HG03571 (cell line): ENCODE data around the gene HBS1L.

Experiments
- ATAC-seq: cut with Tn5 transposase; IDR thresholded peaks from one replicate; pipeline ENCODE4 v1.9.1; 2021; ENCODE audit not compliant: unreplicated experiment

HBS1L gene

GRCh38 chr6:135037541-135037940 lies 17.1 kb downstream of the HBS1L start:
- ATAC-seq = no peak

DNA sequence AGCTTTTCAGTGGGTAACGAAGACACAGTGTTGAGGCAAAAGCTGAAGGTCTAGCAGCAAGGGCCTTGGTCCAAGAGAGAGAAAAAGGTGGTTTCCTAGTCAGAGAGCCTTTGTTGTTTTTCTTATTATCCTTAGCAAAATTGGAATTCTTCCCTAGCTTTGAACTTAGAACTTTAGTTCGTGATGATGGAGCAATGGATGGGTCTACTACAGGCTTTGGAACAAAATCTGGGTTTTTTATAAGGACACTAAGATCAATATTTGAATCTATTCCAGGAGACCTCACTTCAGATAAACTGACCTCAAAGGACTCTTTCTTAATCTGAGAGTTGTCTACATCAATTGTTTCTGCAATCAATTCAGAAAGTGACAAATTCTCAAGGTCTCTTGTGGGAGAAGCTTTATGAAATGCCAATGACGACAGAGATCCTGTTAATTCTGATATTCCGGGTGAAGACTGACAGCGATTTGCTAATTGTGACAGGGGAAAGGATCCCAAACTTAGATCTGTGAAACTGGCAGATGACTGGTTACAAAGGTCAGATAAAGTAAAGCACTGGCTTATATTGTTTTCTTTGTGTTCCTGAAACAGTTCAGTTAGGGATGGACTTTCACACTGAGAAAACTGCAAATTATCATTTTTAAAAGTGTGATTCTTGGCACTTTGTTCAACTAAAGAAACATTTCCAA lies 17.7 kb downstream of the HBS1L start:
- no peak for ATAC-seq

GRCh38 chr6:135033238-135033637 lies 21.4 kb downstream of the HBS1L start:
- no peak for ATAC-seq

DNA sequence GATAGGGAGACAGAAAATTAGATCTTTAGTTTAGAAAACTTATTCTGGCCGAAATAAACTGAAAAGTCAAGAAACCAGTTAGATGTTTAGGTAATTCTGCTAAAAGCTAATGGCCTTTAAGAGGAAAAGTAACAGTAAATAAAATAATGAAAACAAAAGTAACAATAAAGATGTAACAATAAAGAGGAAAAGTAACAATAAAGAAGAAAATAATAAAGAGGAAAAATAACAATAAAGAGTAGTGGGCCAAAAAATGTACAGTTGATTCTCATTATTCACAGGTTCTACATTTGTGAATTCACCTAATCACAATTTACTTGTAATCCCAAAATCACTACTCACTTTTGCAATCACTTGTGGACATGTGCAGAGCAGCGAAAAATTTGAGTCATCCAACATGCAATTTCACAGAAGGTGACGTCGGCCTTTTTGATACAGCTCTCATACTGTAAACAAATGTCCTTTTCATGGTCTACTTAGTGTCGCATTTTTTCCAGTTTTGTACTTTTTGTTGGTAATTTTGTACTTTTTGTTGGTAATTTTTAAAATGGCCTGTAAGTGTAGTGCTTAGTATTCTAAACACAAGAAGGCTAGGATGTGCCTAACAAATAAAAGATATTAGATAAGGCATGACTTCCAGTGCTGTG lies 24.0 kb downstream of the HBS1L start:
- no peak for ATAC-seq

- peak; percentile 90 for ATAC-seq
Observed at GRCh38 chr6:135030056-135030473, 24.6 kb downstream of the HBS1L start.

DNA sequence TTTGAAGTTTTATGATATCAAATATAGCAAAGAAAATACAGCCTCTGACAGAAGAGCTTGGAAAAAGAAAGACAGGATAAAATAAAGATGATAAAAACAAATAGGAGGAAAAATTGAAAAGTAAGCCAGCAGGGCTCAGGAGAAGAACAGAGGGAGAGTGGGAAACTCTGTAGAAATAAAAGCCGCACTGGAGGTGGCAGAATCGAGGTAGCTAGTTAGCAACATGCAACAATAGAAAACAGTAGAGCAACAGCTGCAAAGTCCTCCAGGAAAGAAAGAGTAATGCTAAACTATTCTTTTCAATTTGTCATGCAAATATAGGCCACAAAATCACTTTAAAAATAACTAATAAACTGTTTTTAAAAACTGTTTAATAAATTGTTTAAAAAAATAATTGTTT lies 28.8 kb downstream of the HBS1L start:
- ATAC-seq = no peak

DNA sequence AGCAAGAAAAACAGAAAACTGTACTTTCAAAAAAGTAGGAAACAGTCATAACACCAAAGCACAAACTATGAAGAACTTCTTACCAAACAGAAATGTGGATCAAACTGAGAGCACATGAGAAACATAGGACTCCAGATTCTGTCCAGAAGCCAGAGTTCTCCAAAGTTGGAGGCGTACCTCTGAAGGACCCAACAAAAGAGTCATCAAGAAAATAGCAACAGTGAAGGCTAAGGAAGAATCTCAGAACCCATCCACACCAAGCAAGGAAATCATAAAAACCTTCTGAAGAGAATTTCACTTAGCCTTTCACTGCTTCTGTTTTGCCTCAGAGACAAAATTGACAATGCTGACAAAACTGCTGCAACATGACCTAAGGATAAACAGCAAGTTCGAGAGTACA lies 29.4 kb downstream of the HBS1L start:
- ATAC-seq = no peak

DNA sequence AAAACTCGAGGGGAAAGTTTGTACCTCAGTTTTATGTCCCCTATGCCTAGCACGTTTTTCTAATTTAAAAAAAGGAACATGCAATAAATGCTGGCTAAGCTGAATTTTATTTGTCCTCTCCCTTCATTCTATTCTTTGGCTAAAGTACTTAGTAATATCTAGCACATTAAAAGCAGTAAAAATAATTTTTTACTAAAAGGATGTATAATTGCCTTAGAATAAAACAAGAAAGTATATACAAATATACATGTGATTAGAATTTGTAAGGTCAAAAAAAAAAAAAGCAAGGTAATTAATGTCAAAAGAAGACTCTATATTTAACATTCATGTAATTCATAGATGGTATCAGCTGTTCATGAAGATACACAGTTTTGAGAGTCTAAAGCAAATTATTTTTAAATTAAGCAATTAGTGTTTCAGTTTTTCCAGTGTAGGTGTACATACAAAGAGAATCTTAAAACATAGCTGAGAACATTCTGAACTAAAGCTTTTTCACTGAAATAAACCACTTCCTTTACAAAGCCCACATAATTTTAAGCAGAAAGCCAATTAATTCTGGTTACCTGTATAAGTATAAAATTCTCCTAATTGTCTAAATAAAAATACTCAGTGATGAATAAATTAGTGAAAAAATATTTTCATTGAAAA lies 32.4 kb downstream of the HBS1L start:
- no peak for ATAC-seq

DNA sequence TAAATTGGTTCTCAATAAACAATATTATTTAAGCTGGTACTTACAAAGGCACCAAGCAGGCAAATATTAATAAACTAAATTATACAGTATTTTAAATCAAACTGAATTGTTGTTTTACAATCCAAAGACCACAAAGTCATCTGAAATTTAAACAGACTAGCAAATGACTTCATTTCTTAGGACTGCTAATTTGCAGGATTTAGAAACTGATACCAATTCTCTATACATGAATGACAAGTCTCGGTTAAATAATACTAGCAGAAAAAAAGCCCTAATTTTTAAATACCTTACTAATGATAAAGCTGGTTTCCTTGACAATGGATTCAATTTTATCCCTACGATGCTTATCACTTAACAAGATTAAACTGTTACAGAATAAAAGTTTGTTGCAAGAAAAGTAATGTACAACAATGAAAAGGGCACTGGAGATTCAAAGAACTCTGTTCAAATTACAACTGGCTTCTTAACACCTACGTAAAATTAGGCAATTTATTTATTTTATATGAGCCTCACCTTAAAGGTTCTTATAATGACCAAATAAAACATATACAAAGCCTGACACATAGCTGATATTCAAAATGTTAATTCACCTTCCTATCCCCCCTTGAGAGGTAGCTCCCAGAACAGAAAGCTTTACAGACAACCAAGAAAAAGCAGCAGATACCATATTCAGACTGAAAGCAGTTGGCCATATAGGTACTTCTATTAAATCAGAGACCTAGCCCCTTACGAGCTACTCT lies 33.1 kb downstream of the HBS1L start:
- no peak for ATAC-seq

DNA sequence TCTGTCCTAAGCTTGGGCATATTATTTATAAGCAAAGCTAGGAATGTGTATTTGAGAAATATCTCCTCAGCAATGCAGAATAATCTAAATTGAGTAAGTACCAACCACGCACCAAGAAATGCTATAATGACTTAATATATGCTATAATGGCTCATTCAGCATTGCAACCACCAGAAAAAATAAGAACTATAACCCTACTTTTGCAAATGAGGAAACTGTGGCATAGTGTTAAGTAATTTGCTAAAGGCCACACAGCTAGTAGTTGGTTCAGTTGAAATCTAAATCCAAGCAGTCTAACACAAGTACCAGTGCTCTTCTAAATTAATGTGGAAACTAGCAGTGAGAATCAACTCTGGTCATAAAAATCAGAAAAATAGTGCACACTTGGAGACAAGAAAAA lies 35.7 kb downstream of the HBS1L start:
- ATAC-seq = no peak

DNA sequence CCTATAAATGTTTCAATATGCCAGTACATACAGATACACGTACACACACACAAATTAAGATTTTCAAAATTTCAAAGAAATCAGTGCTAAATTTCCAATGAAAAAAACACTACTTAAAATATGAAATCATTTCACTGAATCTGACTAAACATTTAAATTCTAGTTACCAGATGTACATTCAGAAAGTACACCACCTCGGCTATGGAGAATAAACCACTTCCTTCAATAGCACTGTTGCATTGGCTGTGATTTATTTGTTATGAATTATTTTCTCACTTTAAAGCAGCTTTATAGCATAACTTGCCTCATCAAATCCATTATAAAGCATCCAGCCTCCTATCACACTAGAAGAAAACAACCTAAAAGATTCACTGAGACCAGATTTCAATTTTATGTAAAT lies 36.6 kb downstream of the HBS1L start:
- no peak for ATAC-seq

GRCh38 chr6:135014353-135014832 lies 40.2 kb downstream of the HBS1L start:
- peak; percentile 89 for ATAC-seq

GRCh38 chr6:135013211-135013610 lies 41.4 kb downstream of the HBS1L start:
- ATAC-seq = no peak

- no peak for ATAC-seq
Observed at GRCh38 chr6:135012764-135013163, 41.9 kb downstream of the HBS1L start.

DNA sequence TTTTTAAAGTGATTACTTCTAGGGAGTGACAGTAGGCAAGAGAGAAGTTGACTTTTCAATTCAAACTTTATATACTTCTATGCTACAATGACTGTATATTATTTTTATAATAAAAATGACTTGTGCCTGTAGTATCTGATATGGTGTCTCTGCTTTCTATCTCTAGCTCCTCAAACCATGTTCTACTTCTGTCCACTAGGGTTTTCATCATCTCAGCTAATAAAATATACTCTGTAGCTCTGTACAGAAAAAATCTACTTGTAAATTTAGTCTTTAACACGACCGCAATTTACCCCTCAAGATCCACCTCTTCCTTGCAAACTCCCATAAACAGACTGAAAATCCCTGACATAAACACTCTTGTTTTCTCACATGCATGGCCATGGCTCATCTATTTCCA lies 42.3 kb downstream of the HBS1L start:
- no peak for ATAC-seq

GRCh38 chr6:135008941-135009290 lies 45.7 kb downstream of the HBS1L start:
- no peak for ATAC-seq

DNA sequence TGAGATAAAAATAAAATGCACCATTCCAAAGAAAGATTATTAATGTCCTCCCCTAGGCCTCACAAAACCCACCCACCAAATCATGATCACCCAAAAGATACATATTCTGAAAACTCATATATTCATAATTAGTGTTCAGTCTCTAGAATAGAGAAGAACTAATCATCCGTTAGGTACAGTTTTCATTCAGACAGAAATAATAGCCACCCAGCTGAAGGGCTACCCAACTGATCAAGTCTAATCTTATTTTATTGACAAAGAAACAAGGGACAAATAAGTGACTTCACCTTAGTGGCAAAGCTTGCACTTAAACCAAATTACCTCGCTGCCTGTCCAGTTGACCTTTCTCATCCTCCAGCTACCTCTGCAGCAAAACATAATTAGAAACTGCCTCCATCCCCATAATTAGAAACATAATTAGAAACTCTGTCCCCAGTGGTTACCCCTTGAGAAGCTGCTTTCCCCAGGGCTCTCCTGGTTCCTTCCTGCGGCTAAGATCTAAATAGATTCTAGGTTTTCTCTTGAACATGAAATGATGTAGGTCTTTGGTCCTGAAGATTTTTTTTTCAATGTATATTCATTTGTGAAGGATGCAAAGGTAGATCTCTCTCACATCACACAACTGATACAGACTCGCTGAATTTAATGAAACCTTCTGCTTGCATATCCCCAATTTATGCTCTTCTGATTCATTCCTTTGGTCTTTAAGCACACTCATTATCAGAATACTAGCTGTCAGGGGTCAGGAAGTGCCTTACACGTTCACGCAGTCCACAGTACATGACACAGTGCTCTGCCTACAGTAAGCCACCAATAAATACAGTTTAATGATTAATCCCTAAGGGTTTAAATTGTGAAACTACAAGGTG lies 46.3 kb downstream of the HBS1L start:
- peak; percentile 97 for ATAC-seq

- no peak for ATAC-seq
Observed at GRCh38 chr6:135006386-135006914, 48.2 kb downstream of the HBS1L start.

GRCh38 chr6:135004399-135004798 lies 50.2 kb downstream of the HBS1L start:
- no peak for ATAC-seq

DNA sequence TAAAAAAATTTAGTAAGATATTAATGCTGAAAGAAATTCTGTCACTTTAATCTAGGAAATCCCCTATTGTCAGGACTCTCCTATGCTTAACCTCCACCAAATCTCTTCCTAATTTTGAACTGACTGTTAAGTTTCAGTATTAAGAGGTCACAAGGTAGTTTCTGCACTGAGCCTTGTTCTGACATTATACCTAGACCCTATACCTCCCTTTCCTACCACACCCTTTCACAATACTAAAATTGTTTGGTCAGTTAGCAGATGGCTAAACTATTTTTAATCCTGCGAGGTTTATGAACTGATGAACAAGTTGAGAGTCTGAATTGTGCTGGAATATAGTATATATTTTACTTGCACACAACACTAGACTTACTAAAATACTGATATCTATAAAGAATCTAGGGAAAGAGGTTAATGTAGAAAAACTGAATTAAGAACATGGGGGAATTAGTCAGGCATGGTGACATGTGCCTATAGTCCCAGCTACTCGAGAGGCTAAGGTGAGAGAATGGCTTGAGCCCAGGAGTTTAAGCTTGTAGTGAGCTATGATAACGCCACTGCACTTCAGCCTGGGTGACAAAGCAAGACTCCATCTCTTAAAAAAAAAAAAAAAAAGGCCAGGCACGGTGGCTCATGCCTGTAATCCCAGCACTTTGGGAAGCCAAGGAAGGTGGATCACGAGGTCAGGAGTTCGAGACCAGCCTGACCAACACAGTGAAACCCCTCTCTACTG lies 51.5 kb downstream of the HBS1L start:
- peak; percentile 100 for ATAC-seq
